Natural killer cell (primary cell): ENCODE measurements around the gene FAM32A. TPM values are rescaled to one million over a fixed set of nuclear protein-coding genes. Genes with fewer than 3 reads are reported as not detected.

Experiments
- ATAC-seq, 3 donors: fragments of 150-1000 bp in 2 of 3; fragments of 200-7000 bp in 1 of 3; cut with Tn5 transposase; 1 replicate in 1 of 3; 2 replicates in 2 of 3; pipeline ENCODE4 v1.10.0; 2021; ENCODE audit warnings: mild to moderate bottlenecking in 2 of 3, moderate library complexity in 2 of 3
- DNase-seq, 2 donors: peaks; one replicate each; pipeline versions ENCODE4 v3.0.0 to v3.0.0-alpha.2; 2013 to 2021; ENCODE audit warnings: mixed read lengths in 1 of 2
- H3K27ac ChIP-seq: one replicate; pipeline ENCODE4 v1.5.1; 2013; ENCODE audit warnings: mild to moderate bottlenecking, low read length
- H3K27me3 ChIP-seq: one replicate; pipeline ENCODE4 v1.6.1; 2013; ENCODE audit warnings: low read length; ENCODE audit not compliant: control insufficient read depth, insufficient read depth
- H3K36me3 ChIP-seq: one replicate; pipeline ENCODE4 v1.6.1; 2013; ENCODE audit warnings: low read length; ENCODE audit not compliant: control insufficient read depth, insufficient read depth
- H3K4me1 ChIP-seq: one replicate; pipeline ENCODE4 v1.6.1; 2013; ENCODE audit warnings: low read length; ENCODE audit not compliant: control insufficient read depth, insufficient read depth
- H3K4me3 ChIP-seq: one replicate; pipeline ENCODE4 v1.5.1; 2013; ENCODE audit warnings: low read length
- H3K9me3 ChIP-seq: one replicate; pipeline ENCODE4 v1.6.1; 2013; ENCODE audit warnings: low read length; ENCODE audit not compliant: control insufficient read depth, insufficient read depth
- H3K27ac Mint-ChIP-seq, 2 donors: one replicate each; pipeline ENCODE4 v1.8.0; 2022; ENCODE audit warnings: mild to moderate bottlenecking in 2 of 2, mixed read lengths in 2 of 2, moderate library complexity in 1 of 2
- H3K27me3 Mint-ChIP-seq, 2 donors: one replicate each; pipeline ENCODE4 v1.8.0; 2022; ENCODE audit warnings: low read depth in 2 of 2, mixed read lengths in 2 of 2
- H3K36me3 Mint-ChIP-seq: one replicate; pipeline ENCODE4 v1.8.0; 2022; ENCODE audit warnings: mixed read lengths
- H3K4me1 Mint-ChIP-seq, 2 donors: one replicate each; pipeline ENCODE4 v1.8.0; 2022; ENCODE audit warnings: mixed read lengths in 2 of 2
- H3K4me3 Mint-ChIP-seq: one replicate; pipeline ENCODE4 v1.8.0; 2022; ENCODE audit warnings: mild to moderate bottlenecking, moderate library complexity, mixed read lengths
- H3K9me3 Mint-ChIP-seq, 2 donors: one replicate each; pipeline ENCODE4 v1.8.0; 2022; ENCODE audit warnings: mixed read lengths in 2 of 2
- WGBS: methylation state at CpG from one replicate; pipeline ENCODE4 v1.1.7; 2013; ENCODE audit warnings: missing lambda C conversion rate; ENCODE audit not compliant: insufficient coverage; 5-methylcytosine and 5-hydroxymethylcytosine counted together
- intact Hi-C: fragments of 100-400 bp; cut with micrococcal nuclease; formaldehyde crosslinking; loops from one replicate; pipeline ENCODE4 v1.14.2; 2022
- total RNA-seq, 4 donors: library from RNA; stranded (reverse); fragments of 120-200 nt in 1 of 4; gene quantifications; one replicate each; pipeline versions ENCODE4 v1.2.3 to v1.2.4, GENCODE V29; 2013 to 2022
- TF ChIP-seq, protein P1 (sequence below): fragments of 200-600 bp; IDR thresholded peaks from one replicate; pipeline ENCODE4 v1.8.0; 2022; ENCODE audit warnings: antibody characterized with exemption

Gene FAM32A
- total RNA-seq, 3 donors from 2014 or later (not counting 1 experiment from before 2014, with no cell fraction given) = 46.3 to 69.3 (median 63.3) TPM

DNA sequence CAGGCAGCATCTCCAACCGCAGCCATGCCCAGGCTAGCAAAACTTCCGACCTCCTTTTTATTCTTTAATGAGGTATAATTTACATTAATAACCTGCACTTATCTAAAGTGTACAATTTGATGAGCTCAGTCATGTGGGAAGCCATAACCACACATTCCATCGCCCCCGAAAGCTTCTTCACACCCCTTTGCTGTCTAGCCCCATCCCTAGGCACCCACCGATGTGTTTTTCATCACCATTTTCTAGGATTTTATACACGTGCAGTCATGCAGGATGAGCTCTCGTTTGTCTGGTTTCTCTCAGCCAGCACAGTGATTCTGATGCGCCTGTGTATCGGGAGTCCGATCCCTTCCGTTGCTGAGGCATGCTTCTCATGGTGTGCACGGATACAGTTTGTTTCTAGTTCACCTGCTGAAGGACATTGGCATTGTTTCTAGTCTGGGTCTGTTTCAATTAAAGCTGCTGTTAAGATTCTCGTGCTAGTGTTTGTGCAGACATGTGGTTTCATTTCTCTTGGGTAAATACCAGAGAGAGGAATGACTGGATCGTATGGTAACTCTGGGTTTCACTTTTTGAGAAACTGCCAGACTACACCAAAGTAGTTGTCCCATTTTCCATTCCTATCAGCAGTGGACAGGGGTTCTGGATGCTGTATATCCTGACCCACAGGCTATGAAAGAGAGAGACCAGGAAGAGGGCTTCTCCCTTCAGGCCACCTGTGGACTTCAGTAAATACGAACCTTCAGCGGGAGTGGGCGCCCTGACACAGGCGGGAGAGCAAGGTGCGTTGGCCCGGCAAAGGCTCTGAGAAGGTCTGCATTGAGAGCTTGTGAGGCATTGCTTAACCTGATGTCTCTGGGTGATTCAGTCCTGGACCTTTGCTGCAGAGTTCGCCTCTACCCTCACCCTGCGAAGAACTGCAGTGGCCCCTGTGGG lies 17.4 kb downstream of the FAM32A start:
- Histone ChIP-seq H3K9me3 (no peaks in the 10 kb centered on the region), H3K27me3 (no peaks in the 10 kb centered on the region), H3K4me3 (no peak overlapping the region), H3K36me3 (peaks cover 46% of the 10 kb centered on the region), H3K27ac (no peak overlapping the region), H3K4me1 (peaks cover 22% of the 10 kb centered on the region)
- TF ChIP-seq, protein P1, sequence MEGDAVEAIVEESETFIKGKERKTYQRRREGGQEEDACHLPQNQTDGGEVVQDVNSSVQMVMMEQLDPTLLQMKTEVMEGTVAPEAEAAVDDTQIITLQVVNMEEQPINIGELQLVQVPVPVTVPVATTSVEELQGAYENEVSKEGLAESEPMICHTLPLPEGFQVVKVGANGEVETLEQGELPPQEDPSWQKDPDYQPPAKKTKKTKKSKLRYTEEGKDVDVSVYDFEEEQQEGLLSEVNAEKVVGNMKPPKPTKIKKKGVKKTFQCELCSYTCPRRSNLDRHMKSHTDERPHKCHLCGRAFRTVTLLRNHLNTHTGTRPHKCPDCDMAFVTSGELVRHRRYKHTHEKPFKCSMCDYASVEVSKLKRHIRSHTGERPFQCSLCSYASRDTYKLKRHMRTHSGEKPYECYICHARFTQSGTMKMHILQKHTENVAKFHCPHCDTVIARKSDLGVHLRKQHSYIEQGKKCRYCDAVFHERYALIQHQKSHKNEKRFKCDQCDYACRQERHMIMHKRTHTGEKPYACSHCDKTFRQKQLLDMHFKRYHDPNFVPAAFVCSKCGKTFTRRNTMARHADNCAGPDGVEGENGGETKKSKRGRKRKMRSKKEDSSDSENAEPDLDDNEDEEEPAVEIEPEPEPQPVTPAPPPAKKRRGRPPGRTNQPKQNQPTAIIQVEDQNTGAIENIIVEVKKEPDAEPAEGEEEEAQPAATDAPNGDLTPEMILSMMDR = no peak
- H3K27me3 Mint-ChIP-seq = no peaks in the 10 kb centered on the region
- peaks cover 19 to 53% of the 10 kb centered on the region in 2 donors for H3K4me1 Mint-ChIP-seq
- no peak overlapping the region for H3K4me3 Mint-ChIP-seq
- DNase-seq (no peak), ATAC-seq (no peak)
- intact Hi-C loops = no loop called here
- no peak overlapping the region for H3K27ac Mint-ChIP-seq
- no peaks in the 10 kb centered on the region for H3K9me3 Mint-ChIP-seq
- 88% methylated on average over 20 of the region's 22 CpGs for WGBS
- H3K36me3 Mint-ChIP-seq = no peaks in the 10 kb centered on the region

DNA sequence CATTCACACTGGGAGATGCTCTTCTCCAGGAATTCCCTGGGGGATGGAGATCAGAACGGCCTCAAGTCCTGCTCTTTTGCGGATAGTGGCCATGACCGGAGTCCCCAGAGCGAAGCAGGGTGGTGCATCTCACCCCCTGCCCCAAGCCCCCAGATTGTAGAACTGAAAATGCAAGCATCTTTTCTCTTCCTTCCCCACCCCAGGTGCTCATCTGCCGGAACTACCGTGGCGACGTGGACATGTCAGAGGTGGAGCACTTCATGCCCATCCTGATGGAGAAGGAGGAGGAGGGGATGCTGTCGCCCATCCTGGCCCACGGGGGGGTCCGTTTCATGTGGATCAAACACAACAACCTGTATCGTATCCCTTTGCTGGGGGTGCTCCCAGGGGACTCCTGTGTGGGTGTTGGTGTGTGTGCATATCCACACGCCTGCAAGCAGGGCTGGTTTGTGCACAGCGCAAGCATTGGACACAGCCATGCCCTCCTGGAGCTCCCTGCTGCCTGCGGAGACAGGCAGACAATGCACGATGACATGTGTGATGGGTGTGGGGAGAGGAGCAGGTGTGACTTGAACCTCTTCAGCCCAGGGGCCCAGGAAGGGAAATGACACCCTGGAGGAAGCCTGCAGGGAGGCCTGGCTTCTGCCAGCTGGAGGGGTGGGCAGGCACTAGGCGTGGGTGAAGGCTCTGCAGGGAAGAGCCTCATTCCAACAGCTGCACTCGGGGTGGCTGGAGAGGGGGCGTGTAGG lies 18.2 kb downstream of the FAM32A start:
- H3K27me3 ChIP-seq = no peaks in the 10 kb centered on the region
- 93% methylated on average over 17 of the region's 19 CpGs for WGBS
- no peak overlapping the region for H3K4me3 Mint-ChIP-seq
- H3K9me3 Mint-ChIP-seq = no peaks in the 10 kb centered on the region
- DNase-seq (no peak), ATAC-seq (no peak)
- no peak overlapping the region for H3K4me3 ChIP-seq
- no peaks in the 10 kb centered on the region for H3K9me3 ChIP-seq
- no peaks in the 10 kb centered on the region for H3K27me3 Mint-ChIP-seq
- TF ChIP-seq, protein P1 = no peak
- intact Hi-C loops = no loop called here
- H3K36me3 Mint-ChIP-seq = no peaks in the 10 kb centered on the region
- peaks cover 17% of the 10 kb centered on the region for H3K4me1 ChIP-seq
- peaks cover 50% of the 10 kb centered on the region for H3K36me3 ChIP-seq
- peak overlapping the region in 1 of 2 donors; percentile 27 for H3K27ac Mint-ChIP-seq
- H3K4me1 Mint-ChIP-seq = peaks cover 15 to 49% of the 10 kb centered on the region in 2 donors
- no peak overlapping the region for H3K27ac ChIP-seq

DNA sequence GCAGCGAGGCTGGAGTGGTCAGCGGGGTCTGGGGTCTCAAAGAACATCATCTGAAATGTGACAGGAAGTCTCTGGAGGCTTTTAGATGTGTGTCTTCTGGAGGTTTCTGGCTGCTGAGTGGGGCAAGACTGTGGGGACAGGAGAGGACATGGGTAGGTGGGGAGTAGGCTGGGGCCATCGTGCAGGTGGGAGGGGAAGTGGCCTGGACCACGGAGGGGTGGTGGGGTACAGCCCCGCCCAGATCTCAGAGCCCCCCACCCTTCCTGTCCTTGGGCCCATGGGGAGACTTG lies 18.7 kb downstream of the FAM32A start:
- no peak for DNase-seq
- no peak overlapping the region for H3K4me3 ChIP-seq
- H3K36me3 ChIP-seq = peaks cover 56% of the 10 kb centered on the region
- Mint-ChIP-seq H3K27ac (peak overlapping the region in 1 of 2 donors; percentile 27), H3K36me3 (no peaks in the 10 kb centered on the region), H3K4me1 (peaks cover 10 to 43% of the 10 kb centered on the region in 2 donors), H3K9me3 (no peaks in the 10 kb centered on the region), H3K27me3 (no peaks in the 10 kb centered on the region), H3K4me3 (no peak overlapping the region)
- peaks cover 12% of the 10 kb centered on the region for H3K4me1 ChIP-seq
- WGBS = 83% methylated on average over 5 of the region's 5 CpGs
- intact Hi-C loops = no loop called here
- H3K27ac ChIP-seq = no peak overlapping the region
- TF ChIP-seq, protein P1 = no peak
- no peak for ATAC-seq
- H3K27me3 ChIP-seq = no peaks in the 10 kb centered on the region
- H3K9me3 ChIP-seq = no peaks in the 10 kb centered on the region
